CD14-positive monocyte (primary cell): Measurements from ENCODE around the gene LTO1. TPM values are rescaled to one million over a fixed set of nuclear protein-coding genes. Genes with fewer than 3 reads are reported as not detected.

ENCODE experiments used
- DNase-seq, 3 donors: peaks; one replicate each; pipeline ENCODE4 v3.0.0-alpha.2; 2011 to 2022
- H2AFZ ChIP-seq: 2 replicates; pipeline ENCODE4 v1.6.0; 2012; ENCODE audit warnings: mild to moderate bottlenecking, low read depth, low read length, inconsistent platforms; ENCODE audit not compliant: insufficient read depth, poor library complexity, severe bottlenecking
- H3K27ac ChIP-seq, 2 donors: 1 replicate in 1 of 2; 2 replicates in 1 of 2; pipeline ENCODE4 v1.5.1; 2012 to 2013; ENCODE audit warnings: low read length in 2 of 2, control low read depth in 1 of 2, inconsistent platforms in 1 of 2, low read depth in 1 of 2, mild to moderate bottlenecking in 1 of 2
- H3K27me3 ChIP-seq, 2 donors: one replicate each; pipeline versions ENCODE4 v1.6.0 to v1.6.1; 2011 to 2013; ENCODE audit warnings: low read length in 2 of 2; ENCODE audit not compliant: control insufficient read depth in 2 of 2, insufficient read depth in 2 of 2
- H3K36me3 ChIP-seq, 2 donors: replicated peaks in 1 of 2; 1 replicate in 1 of 2; 2 replicates in 1 of 2; pipeline versions ENCODE4 v1.5.1 to v1.6.1; 2012 to 2013; ENCODE audit warnings: low read length in 2 of 2, control low read depth in 1 of 2, inconsistent platforms in 1 of 2, mild to moderate bottlenecking in 1 of 2; ENCODE audit not compliant: insufficient read depth in 2 of 2, control insufficient read depth in 1 of 2
- H3K4me1 ChIP-seq, 2 donors: 1 replicate in 1 of 2; 2 replicates in 1 of 2; pipeline versions ENCODE4 v1.5.1 to v1.6.1; 2012 to 2013; ENCODE audit warnings: low read length in 2 of 2, control low read depth in 1 of 2, inconsistent platforms in 1 of 2, mild to moderate bottlenecking in 1 of 2, moderate library complexity in 1 of 2; ENCODE audit not compliant: insufficient read depth in 2 of 2, control insufficient read depth in 1 of 2
- H3K4me2 ChIP-seq: replicated peaks from 2 replicates; pipeline ENCODE3; 2012; ENCODE audit warnings: low read length, moderate library complexity, mild to moderate bottlenecking; ENCODE audit not compliant: poor library complexity, severe bottlenecking; ENCODE audit errors: extremely low read depth
- H3K4me3 ChIP-seq, 3 experiments: fragments of 200-600 bp in 1 of 3; sonication (generic) in 1 of 3; replicated peaks in 1 of 3; 1 replicate in 2 of 3; 2 replicates in 1 of 3; pipeline ENCODE4 v1.5.1; 2011 to 2013; ENCODE audit warnings: low read length in 3 of 3, mild to moderate bottlenecking in 3 of 3, control low read depth in 2 of 3, low read depth in 2 of 3, inconsistent platforms in 1 of 3, moderate library complexity in 1 of 3
- H3K79me2 ChIP-seq: 2 replicates; pipeline ENCODE4 v1.6.0; 2012; ENCODE audit warnings: mild to moderate bottlenecking, control low read depth, inconsistent platforms, low read length, moderate library complexity; ENCODE audit not compliant: insufficient read depth
- H3K9ac ChIP-seq: 2 replicates; pipeline ENCODE4 v1.6.0; 2017; ENCODE audit warnings: low read length, mild to moderate bottlenecking; ENCODE audit not compliant: insufficient read depth, poor library complexity, severe bottlenecking
- H3K9me3 ChIP-seq, 2 donors: replicated peaks in 1 of 2; 1 replicate in 1 of 2; 2 replicates in 1 of 2; pipeline versions ENCODE4 v1.5.1 to v1.6.1; 2012 to 2013; ENCODE audit warnings: low read length in 2 of 2, control low read depth in 1 of 2; ENCODE audit not compliant: control insufficient read depth in 1 of 2, insufficient read depth in 1 of 2
- H4K20me1 ChIP-seq: 2 replicates; pipeline ENCODE4 v1.6.0; 2012; ENCODE audit warnings: mild to moderate bottlenecking, low read length, control low read depth, moderate library complexity; ENCODE audit not compliant: insufficient read depth
- H3K27ac Mint-ChIP-seq, 7 donors: one replicate each; pipeline ENCODE4 v1.8.0; 2020; ENCODE audit warnings: mild to moderate bottlenecking in 7 of 7, mixed read lengths in 7 of 7, moderate library complexity in 6 of 7, inconsistent platforms in 2 of 7
- H3K27me3 Mint-ChIP-seq, 3 donors: one replicate each; pipeline ENCODE4 v1.8.0; 2021 to 2022; ENCODE audit warnings: low read depth in 3 of 3, mild to moderate bottlenecking in 3 of 3, mixed read lengths in 3 of 3, moderate library complexity in 3 of 3, inconsistent platforms in 1 of 3
- H3K36me3 Mint-ChIP-seq, 2 donors: one replicate each; pipeline ENCODE4 v1.8.0; 2020; ENCODE audit warnings: mixed read lengths in 2 of 2, inconsistent platforms in 1 of 2, mild to moderate bottlenecking in 1 of 2
- H3K4me1 Mint-ChIP-seq: one replicate; pipeline ENCODE4 v1.8.0; 2020; ENCODE audit warnings: mild to moderate bottlenecking, mixed read lengths
- H3K4me3 Mint-ChIP-seq, 2 donors: one replicate each; pipeline ENCODE4 v1.8.0; 2020; ENCODE audit warnings: mild to moderate bottlenecking in 2 of 2, mixed read lengths in 2 of 2, moderate library complexity in 1 of 2
- H3K9me3 Mint-ChIP-seq, 7 donors: one replicate each; pipeline ENCODE4 v1.8.0; 2020 to 2022; ENCODE audit warnings: mixed read lengths in 7 of 7, mild to moderate bottlenecking in 6 of 7, moderate library complexity in 6 of 7, inconsistent platforms in 2 of 7
- CTCF ChIP-seq: fragments of 200-600 bp; IDR thresholded peaks from one replicate; pipeline ENCODE4 v1.8.0; 2022; ENCODE audit warnings: antibody characterized with exemption, mild to moderate bottlenecking
- WGBS: methylation state at CpG from one replicate; pipeline ENCODE4 v1.1.5; 2013; ENCODE audit warnings: missing lambda C conversion rate; ENCODE audit not compliant: insufficient coverage; 5-methylcytosine and 5-hydroxymethylcytosine counted together
- intact Hi-C, 2 donors: fragments of 100-400 bp; cut with micrococcal nuclease; formaldehyde crosslinking; loops; one replicate each; pipeline versions ENCODE4 v1.15.0 to v1.15.1; 2023
- polyA plus RNA-seq, 3 donors: library from polyadenylated mRNA; depleted of rRNA in 1 of 3; unstranded in 2 of 3; stranded (reverse) in 1 of 3; fragments of 300-500 nt in 2 of 3; fragments of >200 nt in 1 of 3; fragmentation: Illumina TruSeq in 2 of 3; gene quantifications; 1 replicate in 2 of 3; 2 replicates in 1 of 3; pipeline ENCODE4 v1.2.3, GENCODE V29; 2012 to 2021

The LTO1 gene
- polyA plus RNA-seq, 3 donors, result 3.9 to 27.1 (median 5.2) TPM

GRCh38 chr11:69640260-69640994 is 34.7 kb downstream of the LTO1 start:
- H3K4me3 ChIP-seq, result peak overlapping the region in 1 of 3 experiments; percentile 55
- no peaks in the 10 kb centered on the region for H3K36me3 ChIP-seq
- peak; percentile 12 for TF ChIP-seq CTCF
- 1% methylated on average over 34 of the region's 43 CpGs for WGBS
- H3K27me3 ChIP-seq, result peaks cover 50 to 81% of the 10 kb centered on the region in 2 donors
- no peak for DNase-seq
- H3K36me3 Mint-ChIP-seq, result peaks cover 2 to 3% of the 10 kb centered on the region in 2 donors
- no peak overlapping the region for H3K27ac ChIP-seq
- intact Hi-C loops, result loop anchor here (5.0 kb wide), 2 partner anchors 247 to 348 kb away; partner anchors contain the start of gene MYEOV (in 1 of the 2)
- H3K4me2 ChIP-seq, result peak overlapping the region; percentile 95
- no peaks in the 10 kb centered on the region for H3K79me2 ChIP-seq
- no peaks in the 10 kb centered on the region for H4K20me1 ChIP-seq
- H3K4me3 Mint-ChIP-seq, result peak overlapping the region; percentile 67 to 83
- H3K27me3 Mint-ChIP-seq, result peaks cover 64 to 90% (median 69%) of the 10 kb centered on the region in 3 donors
- no peak overlapping the region for H3K27ac Mint-ChIP-seq
- peaks cover 46 to 59% of the 10 kb centered on the region in 2 donors for H3K4me1 ChIP-seq
- no peak overlapping the region for H2AFZ ChIP-seq
- H3K9ac ChIP-seq, result no peak overlapping the region
- H3K4me1 Mint-ChIP-seq, result peaks cover 34% of the 10 kb centered on the region
- peaks cover 0 to 22% of the 10 kb centered on the region in 2 donors for H3K9me3 ChIP-seq
- peaks cover 0 to 25% (median 10%) of the 10 kb centered on the region in 7 donors for H3K9me3 Mint-ChIP-seq

- Histone ChIP-seq H3K4me3 (no peak overlapping the region), H3K36me3 (no peaks in the 10 kb centered on the region), H2AFZ (no peak overlapping the region), H3K27ac (no peak overlapping the region), H3K79me2 (no peaks in the 10 kb centered on the region), H3K9ac (no peak overlapping the region), H4K20me1 (no peaks in the 10 kb centered on the region), H3K9me3 (peaks cover 0 to 22% of the 10 kb centered on the region in 2 donors), H3K27me3 (peaks cover 51 to 85% of the 10 kb centered on the region in 2 donors), H3K4me2 (no peak overlapping the region), H3K4me1 (peaks cover 46 to 59% of the 10 kb centered on the region in 2 donors)
- H3K36me3 Mint-ChIP-seq, result peaks cover 2 to 3% of the 10 kb centered on the region in 2 donors
- peaks cover 67 to 94% (median 73%) of the 10 kb centered on the region in 3 donors for H3K27me3 Mint-ChIP-seq
- intact Hi-C loops, result loop anchor here (5.0 kb wide), 2 partner anchors 247 to 348 kb away; partner anchors contain the start of gene MYEOV (in 1 of the 2)
- H3K4me1 Mint-ChIP-seq, result peaks cover 34% of the 10 kb centered on the region
- DNase-seq, result no peak
- WGBS, result no CpG with 5 or more reads among the region's 9 CpGs
- peak overlapping the region in 1 of 2 donors; percentile 83 for H3K4me3 Mint-ChIP-seq
- H3K27ac Mint-ChIP-seq, result no peak overlapping the region
- TF ChIP-seq CTCF, result no peak
- H3K9me3 Mint-ChIP-seq, result peaks cover 0 to 25% (median 10%) of the 10 kb centered on the region in 7 donors
Observed at GRCh38 chr11:69639831-69640230, 35.3 kb downstream of the LTO1 start.
